ENCODE data around the gene CACNA1C. TPM values are rescaled to one million over a fixed set of nuclear protein-coding genes. Genes with fewer than 3 reads are reported as not detected.

Gene CACNA1C
- total and polyA plus RNA-seq, 2 donors, result 0.71 TPM

DNA sequence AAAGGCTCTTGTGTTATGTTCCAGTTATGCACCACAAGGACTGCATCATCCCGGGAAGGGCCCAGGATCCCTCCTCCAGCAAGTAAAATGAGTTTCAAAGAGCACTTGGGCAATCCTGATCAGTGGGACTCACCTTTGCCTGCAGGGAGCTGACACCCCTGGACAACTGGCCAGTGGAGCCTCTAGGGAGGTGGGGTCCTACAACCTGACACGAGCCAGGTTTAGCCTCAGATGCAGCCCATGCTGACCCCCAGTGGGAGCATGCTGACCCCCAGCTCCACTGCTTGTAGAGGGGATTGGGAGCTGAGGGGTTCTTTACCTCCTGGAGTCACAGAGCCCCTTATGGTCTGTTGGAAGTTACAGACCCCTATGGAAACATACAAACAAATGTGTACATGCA lies 365.8 kb downstream of the CACNA1C start:
- Histone ChIP-seq H3K27ac (ENCODE audit: low read depth in 1 of 2, low read length in 1 of 2) (no peak overlapping the region), H3K9me3 (ENCODE audit: control insufficient read depth in 2 of 2, insufficient read depth in 1 of 2, low read length in 1 of 2) (no peaks in the 10 kb centered on the region), H3K4me3 (ENCODE audit: low read length in 2 of 2) (no peak overlapping the region), H3K4me1 (ENCODE audit: control insufficient read depth in 2 of 2, insufficient read depth in 2 of 2, low read length in 2 of 2) (no peaks in the 10 kb centered on the region), H3K27me3 (ENCODE audit: control insufficient read depth in 2 of 2, insufficient read depth in 1 of 2, low read length in 1 of 2) (no peaks in the 10 kb centered on the region), H3K36me3 (ENCODE audit: control insufficient read depth in 2 of 2, insufficient read depth in 2 of 2, low read length in 1 of 2) (no peaks in the 10 kb centered on the region)
- DNase-seq (ENCODE audit: low read depth in 6 of 9, low spot score in 9 of 9), result no peak
- 93% methylated on average over 2 of the region's 2 CpGs for WGBS

DNA sequence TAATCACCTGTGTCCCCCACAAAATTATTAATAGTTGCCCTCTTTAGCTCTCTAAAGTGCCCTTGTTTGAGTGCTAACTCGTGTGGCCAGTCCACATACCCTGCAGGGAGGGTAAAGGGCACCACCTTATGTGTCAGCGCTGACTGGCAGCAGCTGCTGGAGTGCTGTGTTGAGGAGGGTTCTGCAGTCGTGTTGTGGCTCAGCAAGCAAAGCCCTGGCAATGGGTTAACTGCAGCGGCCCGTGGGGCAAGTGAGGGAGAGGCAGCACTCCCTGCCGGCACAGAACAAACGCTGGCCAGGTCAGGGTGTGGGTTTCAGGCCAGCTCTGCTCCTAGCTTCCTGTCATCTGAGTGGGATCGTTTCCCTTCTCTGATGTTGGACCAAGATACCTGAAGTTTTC lies 369.8 kb downstream of the CACNA1C start:
- 92% methylated on average over 8 of the region's 8 CpGs for WGBS
- no peak for DNase-seq (ENCODE audit: low read depth in 6 of 9, low spot score in 9 of 9)

DNA sequence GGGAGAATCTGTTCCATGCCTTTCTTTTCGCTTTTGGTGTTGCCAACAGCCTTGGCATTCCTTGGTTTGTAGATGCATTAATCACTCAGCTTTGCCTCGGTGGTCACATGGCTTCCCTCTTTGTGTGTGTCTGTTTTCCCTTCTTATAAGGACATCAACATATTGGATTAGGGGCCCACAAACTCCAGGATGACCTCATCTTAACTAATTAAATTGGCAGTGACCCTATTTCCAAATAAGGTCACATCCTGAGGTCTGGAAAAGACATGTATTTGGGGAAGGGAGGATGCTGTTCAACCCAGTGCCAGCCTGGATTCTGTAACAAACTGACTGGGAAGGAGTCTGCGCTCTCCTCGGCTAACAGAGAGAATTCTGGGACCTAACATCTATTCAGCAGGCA lies 376.2 kb downstream of the CACNA1C start:
- Histone ChIP-seq H3K4me3 (ENCODE audit: low read length in 2 of 2) (no peak overlapping the region), H3K27ac (ENCODE audit: low read depth in 1 of 2, low read length in 1 of 2) (no peak overlapping the region), H3K27me3 (ENCODE audit: control insufficient read depth in 2 of 2, insufficient read depth in 1 of 2, low read length in 1 of 2) (no peaks in the 10 kb centered on the region), H3K4me1 (ENCODE audit: control insufficient read depth in 2 of 2, insufficient read depth in 2 of 2, low read length in 2 of 2) (no peaks in the 10 kb centered on the region), H3K36me3 (ENCODE audit: control insufficient read depth in 2 of 2, insufficient read depth in 2 of 2, low read length in 1 of 2) (no peaks in the 10 kb centered on the region), H3K9me3 (ENCODE audit: control insufficient read depth in 2 of 2, insufficient read depth in 1 of 2, low read length in 1 of 2) (no peaks in the 10 kb centered on the region)
- DNase-seq (ENCODE audit: low read depth in 6 of 9, low spot score in 9 of 9), result no peak
- 94% methylated on average over 4 of the region's 4 CpGs for WGBS

More for the DNA sequence above, 369.8 kb downstream of the CACNA1C start:
- Histone ChIP-seq H3K27ac (ENCODE audit: low read depth in 1 of 2, low read length in 1 of 2) (no peak overlapping the region), H3K36me3 (ENCODE audit: control insufficient read depth in 2 of 2, insufficient read depth in 2 of 2, low read length in 1 of 2) (no peaks in the 10 kb centered on the region), H3K4me3 (ENCODE audit: low read length in 2 of 2) (no peak overlapping the region), H3K27me3 (ENCODE audit: control insufficient read depth in 2 of 2, insufficient read depth in 1 of 2, low read length in 1 of 2) (no peaks in the 10 kb centered on the region), H3K9me3 (ENCODE audit: control insufficient read depth in 2 of 2, insufficient read depth in 1 of 2, low read length in 1 of 2) (no peaks in the 10 kb centered on the region), H3K4me1 (ENCODE audit: control insufficient read depth in 2 of 2, insufficient read depth in 2 of 2, low read length in 2 of 2) (no peaks in the 10 kb centered on the region)

DNA sequence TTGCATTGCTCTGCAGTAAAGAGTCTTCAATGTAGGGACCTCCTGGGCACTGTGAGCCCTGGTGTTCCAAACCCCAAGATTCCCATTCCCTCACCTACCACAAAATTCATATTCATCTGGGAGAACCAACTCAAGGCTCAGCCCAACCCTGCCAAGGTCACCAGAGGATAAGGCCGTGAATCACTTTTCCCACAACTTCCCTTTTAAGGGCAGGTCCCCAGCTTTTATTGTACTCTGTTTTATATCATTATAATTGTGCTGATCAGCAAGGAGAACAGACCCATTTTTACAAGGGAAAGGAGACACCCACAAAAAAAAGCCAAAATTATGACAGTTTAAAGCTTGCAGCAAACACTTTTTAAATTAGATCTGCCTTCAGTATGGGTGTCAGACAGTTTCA lies 379.0 kb downstream of the CACNA1C start:
- 15% methylated on average over 1 of the region's 1 CpG for WGBS
- Histone ChIP-seq H3K9me3 (ENCODE audit: control insufficient read depth in 2 of 2, insufficient read depth in 1 of 2, low read length in 1 of 2) (no peaks in the 10 kb centered on the region), H3K4me1 (ENCODE audit: control insufficient read depth in 2 of 2, insufficient read depth in 2 of 2, low read length in 2 of 2) (no peaks in the 10 kb centered on the region), H3K27ac (ENCODE audit: low read depth in 1 of 2, low read length in 1 of 2) (no peak overlapping the region), H3K36me3 (ENCODE audit: control insufficient read depth in 2 of 2, insufficient read depth in 2 of 2, low read length in 1 of 2) (no peaks in the 10 kb centered on the region), H3K27me3 (ENCODE audit: control insufficient read depth in 2 of 2, insufficient read depth in 1 of 2, low read length in 1 of 2) (no peaks in the 10 kb centered on the region), H3K4me3 (ENCODE audit: low read length in 2 of 2) (no peak overlapping the region)
- DNase-seq (ENCODE audit: low read depth in 6 of 9, low spot score in 9 of 9), result no peak

DNA sequence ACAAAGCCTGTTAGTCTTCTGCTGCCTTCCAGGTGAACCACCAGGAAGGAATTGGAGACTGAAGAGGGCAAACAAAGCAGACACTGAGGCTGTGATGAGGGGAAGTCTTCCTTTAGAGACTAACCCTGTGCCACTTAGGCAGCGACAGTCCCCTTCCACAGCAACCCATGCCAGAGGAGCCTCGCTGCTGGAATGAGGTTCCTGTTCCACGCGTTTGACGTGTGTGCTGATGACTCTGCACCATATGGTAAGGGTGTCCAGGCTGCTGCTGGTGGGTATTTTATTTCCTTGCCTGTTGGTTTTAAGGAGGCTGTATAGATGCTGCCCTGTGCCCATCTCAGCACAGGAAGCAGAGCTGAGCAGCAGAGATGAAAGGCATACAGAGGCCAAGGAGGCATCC lies 380.1 kb downstream of the CACNA1C start:
- Histone ChIP-seq H3K4me3 (ENCODE audit: low read length in 2 of 2) (no peak overlapping the region), H3K36me3 (ENCODE audit: control insufficient read depth in 2 of 2, insufficient read depth in 2 of 2, low read length in 1 of 2) (no peaks in the 10 kb centered on the region), H3K9me3 (ENCODE audit: control insufficient read depth in 2 of 2, insufficient read depth in 1 of 2, low read length in 1 of 2) (no peaks in the 10 kb centered on the region), H3K27me3 (ENCODE audit: control insufficient read depth in 2 of 2, insufficient read depth in 1 of 2, low read length in 1 of 2) (no peaks in the 10 kb centered on the region), H3K4me1 (ENCODE audit: control insufficient read depth in 2 of 2, insufficient read depth in 2 of 2, low read length in 2 of 2) (no peaks in the 10 kb centered on the region), H3K27ac (ENCODE audit: low read depth in 1 of 2, low read length in 1 of 2) (no peak overlapping the region)
- WGBS, result 93% methylated on average over 5 of the region's 5 CpGs
- DNase-seq (ENCODE audit: low read depth in 6 of 9, low spot score in 9 of 9), result no peak

DNA sequence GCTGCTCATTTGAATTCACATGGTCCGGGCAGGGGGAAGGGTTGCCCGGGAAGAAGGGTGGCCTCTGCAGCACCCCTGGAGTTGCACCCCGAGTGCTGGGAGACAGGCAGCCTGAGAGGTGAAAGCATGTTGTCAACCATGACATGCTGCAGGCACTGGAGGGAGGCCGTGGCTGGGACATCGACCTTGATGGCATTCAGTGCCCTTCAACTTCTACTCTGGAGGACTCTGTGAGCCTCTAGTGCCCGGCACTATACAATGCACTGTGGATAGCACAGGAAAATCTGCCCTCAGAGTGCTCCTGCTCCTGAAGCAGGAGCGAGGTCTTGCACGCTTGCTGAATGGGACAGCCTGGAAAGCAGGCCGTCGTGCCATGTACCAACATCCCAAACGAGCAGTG lies 382.7 kb downstream of the CACNA1C start:
- DNase-seq (ENCODE audit: low read depth in 6 of 9, low spot score in 9 of 9), result no peak

DNA sequence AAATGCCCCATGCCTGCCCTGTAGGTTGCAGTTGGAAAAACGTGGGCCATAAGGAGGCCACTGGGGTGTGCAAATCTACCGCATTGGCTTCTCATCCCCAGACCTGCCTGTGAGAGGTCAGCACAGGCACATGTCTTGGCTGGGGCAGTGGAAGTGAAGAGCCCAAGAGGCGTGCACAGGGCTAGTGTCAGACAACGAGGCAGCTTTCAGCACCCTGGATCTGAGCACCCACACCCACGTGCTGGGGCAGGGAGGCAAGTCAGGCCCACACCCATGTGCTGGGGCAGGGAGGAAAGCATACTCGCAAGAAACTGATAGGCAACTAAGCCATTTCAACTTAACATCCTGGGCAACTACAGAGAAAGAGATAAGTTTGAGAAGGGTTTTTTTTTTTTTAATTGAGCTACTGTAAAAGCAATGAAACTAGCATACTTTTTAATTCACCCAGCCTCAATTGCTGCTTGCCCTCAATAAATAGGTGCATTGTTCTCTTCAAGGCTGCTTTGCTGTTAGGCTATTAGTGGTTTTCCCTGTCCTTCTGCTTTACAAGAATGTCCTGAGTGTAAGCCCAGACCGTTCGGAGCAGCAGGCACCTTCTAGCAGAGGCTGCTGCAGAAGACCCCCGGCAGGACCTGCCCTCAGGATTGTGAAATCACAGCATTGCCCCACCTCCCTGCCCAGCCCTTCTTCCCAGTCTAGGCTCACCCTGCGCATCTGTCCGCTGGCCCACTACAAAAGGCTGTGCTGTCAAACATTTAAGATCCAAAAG lies 386.7 kb downstream of the CACNA1C start:
- Histone ChIP-seq H3K4me1 (ENCODE audit: control insufficient read depth in 2 of 2, insufficient read depth in 2 of 2, low read length in 2 of 2) (no peaks in the 10 kb centered on the region), H3K4me3 (ENCODE audit: low read length in 2 of 2) (no peak overlapping the region), H3K27me3 (ENCODE audit: control insufficient read depth in 2 of 2, insufficient read depth in 1 of 2, low read length in 1 of 2) (no peaks in the 10 kb centered on the region), H3K9me3 (ENCODE audit: control insufficient read depth in 2 of 2, insufficient read depth in 1 of 2, low read length in 1 of 2) (no peaks in the 10 kb centered on the region), H3K27ac (ENCODE audit: low read depth in 1 of 2, low read length in 1 of 2) (no peak overlapping the region), H3K36me3 (ENCODE audit: control insufficient read depth in 2 of 2, insufficient read depth in 2 of 2, low read length in 1 of 2) (no peaks in the 10 kb centered on the region)
- no peak for DNase-seq (ENCODE audit: low read depth in 6 of 9, low spot score in 9 of 9)
- WGBS, result 92% methylated on average over 11 of the region's 11 CpGs

More for the DNA sequence above, 382.7 kb downstream of the CACNA1C start:
- no peaks in the 10 kb centered on the region for H3K27me3 ChIP-seq (ENCODE audit: control insufficient read depth in 2 of 2, insufficient read depth in 1 of 2, low read length in 1 of 2)
- H3K27ac ChIP-seq (ENCODE audit: low read depth in 1 of 2, low read length in 1 of 2), result no peak overlapping the region
- 93% methylated on average over 11 of the region's 11 CpGs for WGBS
- no peaks in the 10 kb centered on the region for H3K4me1 ChIP-seq (ENCODE audit: control insufficient read depth in 2 of 2, insufficient read depth in 2 of 2, low read length in 2 of 2)
- H3K4me3 ChIP-seq (ENCODE audit: low read length in 2 of 2), result no peak overlapping the region
- no peaks in the 10 kb centered on the region for H3K36me3 ChIP-seq (ENCODE audit: control insufficient read depth in 2 of 2, insufficient read depth in 2 of 2, low read length in 1 of 2)
- no peaks in the 10 kb centered on the region for H3K9me3 ChIP-seq (ENCODE audit: control insufficient read depth in 2 of 2, insufficient read depth in 1 of 2, low read length in 1 of 2)

DNA sequence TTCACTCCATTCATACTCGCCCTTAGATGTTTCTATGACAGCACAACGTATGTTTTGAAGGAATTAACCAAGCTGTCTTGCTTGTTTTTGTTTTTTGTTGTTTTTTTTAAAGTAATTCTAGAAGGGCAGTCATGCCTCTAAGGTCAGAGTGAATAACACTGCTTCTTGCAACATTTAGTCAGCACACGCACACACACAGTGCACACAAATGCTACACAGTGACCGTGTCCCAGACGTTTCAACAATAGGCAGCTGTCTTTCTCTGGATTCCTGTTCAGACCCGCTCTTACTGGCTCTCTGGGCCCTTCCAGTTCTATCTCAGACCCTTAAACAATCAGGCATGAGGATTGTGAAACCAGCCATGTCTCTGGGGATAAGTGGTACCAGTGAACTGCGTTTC lies 391.0 kb downstream of the CACNA1C start:
- no peak overlapping the region for H3K27ac ChIP-seq (ENCODE audit: low read depth in 1 of 2, low read length in 1 of 2)
- H3K4me1 ChIP-seq (ENCODE audit: control insufficient read depth in 2 of 2, insufficient read depth in 2 of 2, low read length in 2 of 2), result no peaks in the 10 kb centered on the region
- H3K9me3 ChIP-seq (ENCODE audit: control insufficient read depth in 2 of 2, insufficient read depth in 1 of 2, low read length in 1 of 2), result no peaks in the 10 kb centered on the region
- H3K27me3 ChIP-seq (ENCODE audit: control insufficient read depth in 2 of 2, insufficient read depth in 1 of 2, low read length in 1 of 2), result no peaks in the 10 kb centered on the region
- DNase-seq (ENCODE audit: low read depth in 6 of 9, low spot score in 9 of 9), result no peak
- no peak overlapping the region for H3K4me3 ChIP-seq (ENCODE audit: low read length in 2 of 2)
- WGBS, result 95% methylated on average over 7 of the region's 7 CpGs
- no peaks in the 10 kb centered on the region for H3K36me3 ChIP-seq (ENCODE audit: control insufficient read depth in 2 of 2, insufficient read depth in 2 of 2, low read length in 1 of 2)

DNA sequence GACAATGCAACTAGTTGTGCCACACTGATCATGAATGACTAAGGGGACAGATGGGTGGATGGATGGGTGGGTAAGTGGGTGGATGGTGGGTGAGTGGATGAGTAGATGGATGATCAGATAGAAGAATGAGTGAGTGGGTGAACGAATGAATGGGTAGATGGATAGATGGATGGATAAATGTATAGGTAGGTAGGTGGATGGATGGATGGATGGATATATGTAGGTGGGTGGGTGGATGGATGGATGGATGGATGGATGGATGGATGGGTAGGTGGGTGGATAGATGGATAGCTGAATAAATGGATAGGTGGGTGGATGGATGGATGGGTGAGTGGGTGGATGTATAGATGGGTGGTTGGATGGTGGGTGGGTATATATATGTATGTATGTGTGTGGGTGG lies 393.2 kb downstream of the CACNA1C start:
- peaks cover 0 to 3% of the 10 kb centered on the region in 2 donors for H3K4me1 ChIP-seq (ENCODE audit: control insufficient read depth in 2 of 2, insufficient read depth in 2 of 2, low read length in 2 of 2)
- no peaks in the 10 kb centered on the region for H3K27me3 ChIP-seq (ENCODE audit: control insufficient read depth in 2 of 2, insufficient read depth in 1 of 2, low read length in 1 of 2)
- no peak for DNase-seq (ENCODE audit: low read depth in 6 of 9, low spot score in 9 of 9)
- no peak overlapping the region for H3K27ac ChIP-seq (ENCODE audit: low read depth in 1 of 2, low read length in 1 of 2)
- no peak overlapping the region for H3K4me3 ChIP-seq (ENCODE audit: low read length in 2 of 2)
- 98% methylated on average over 1 of the region's 1 CpG for WGBS
- no peaks in the 10 kb centered on the region for H3K36me3 ChIP-seq (ENCODE audit: control insufficient read depth in 2 of 2, insufficient read depth in 2 of 2, low read length in 1 of 2)
- H3K9me3 ChIP-seq (ENCODE audit: control insufficient read depth in 2 of 2, insufficient read depth in 1 of 2, low read length in 1 of 2), result no peaks in the 10 kb centered on the region

Data from thymus (tissue), 11 donors.